ENCODE measurements around the gene CEP78.
"Not testable (repeated sequence)": the region's sequence is repeated elsewhere in the genome, so short reads cannot be mapped to it uniquely, and the experiment has no call there.

The CEP78 gene

DNA sequence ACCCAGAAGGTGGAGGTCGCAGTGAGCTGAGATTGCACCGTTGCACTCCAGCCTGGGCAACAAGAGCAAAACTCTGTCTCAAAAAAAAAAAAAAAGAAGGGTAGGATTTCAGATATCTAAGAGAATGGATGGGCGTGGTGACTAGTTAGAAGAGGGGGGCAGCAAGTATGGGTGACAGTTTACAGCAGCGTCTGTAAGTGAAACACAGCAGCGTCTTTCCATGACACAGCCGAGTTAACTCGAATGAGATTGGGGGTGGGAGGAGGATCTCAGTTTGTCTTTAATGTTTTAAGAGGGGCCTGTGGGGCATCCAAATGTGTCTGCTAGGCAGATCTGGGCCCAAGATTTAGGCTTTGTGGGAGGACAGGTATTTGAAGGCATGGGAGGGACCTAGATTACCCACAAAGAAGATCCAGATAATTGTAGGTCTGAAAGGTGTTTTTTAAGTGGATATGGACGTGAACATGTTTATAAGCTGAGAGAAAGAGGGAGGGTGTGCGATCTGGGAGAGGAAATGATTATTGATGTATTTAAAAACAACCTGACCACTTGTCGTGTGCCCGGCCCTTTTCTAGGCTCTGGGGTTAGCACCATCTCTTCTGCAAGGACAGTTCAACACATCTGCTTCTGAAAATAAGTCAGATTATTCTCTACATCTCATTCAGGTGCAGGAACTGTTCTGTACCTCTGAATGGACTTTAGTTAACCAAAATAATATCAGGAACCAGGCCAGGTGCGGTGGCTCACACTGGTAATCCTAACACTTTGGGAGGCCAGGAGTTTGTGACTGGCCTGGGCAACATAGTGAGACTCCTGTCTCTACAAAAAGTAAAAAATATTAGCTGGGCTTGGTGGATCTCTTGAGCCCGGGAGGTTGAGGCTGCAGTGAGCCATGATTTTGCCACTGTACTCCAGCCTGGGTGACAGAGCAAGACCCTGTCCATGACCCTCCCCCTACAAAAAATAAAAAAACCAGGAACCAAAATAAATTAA lies 2.5 kb downstream of the CEP78 start:
- no peak for DNase-seq

DNA sequence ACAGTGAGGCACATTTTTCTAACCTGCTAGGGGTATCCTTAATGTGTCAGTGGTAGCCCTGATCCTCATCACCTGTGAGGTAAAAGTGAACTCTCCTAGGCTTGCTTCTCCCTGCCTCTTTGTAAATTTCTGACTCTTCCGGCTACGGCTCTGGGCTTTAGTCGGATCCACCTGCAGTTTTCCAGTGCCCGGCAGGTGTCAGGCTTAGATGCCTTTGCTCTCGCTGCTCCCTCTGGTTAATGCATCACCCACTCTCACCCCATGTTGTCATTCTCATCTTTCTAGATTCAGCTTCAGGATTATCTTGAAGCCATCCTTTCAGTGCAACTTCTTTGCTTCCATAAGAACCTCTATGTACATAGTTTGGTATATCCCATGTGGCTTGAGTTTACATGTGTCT lies 3.6 kb downstream of the CEP78 start:
- no peak for DNase-seq

DNA sequence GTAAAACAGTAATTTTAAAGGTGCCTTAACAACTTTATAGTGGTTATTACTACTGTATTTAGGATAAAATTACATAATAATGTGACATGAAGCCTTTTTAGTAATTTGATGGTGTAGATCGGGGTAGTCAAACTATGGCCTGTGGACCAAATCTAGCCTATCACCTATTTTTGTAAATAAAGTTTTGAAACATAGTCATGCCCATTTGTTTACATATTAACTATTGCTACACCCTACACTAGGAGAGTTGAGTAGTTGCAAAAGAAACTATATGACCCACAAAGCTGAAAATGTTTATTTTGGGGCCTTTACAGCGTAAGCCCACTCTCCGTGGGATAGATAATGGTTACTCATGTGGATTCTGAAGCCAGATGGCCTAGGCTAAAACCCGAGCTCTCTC lies 6.2 kb downstream of the CEP78 start:
- DNase-seq, result no peak

DNA sequence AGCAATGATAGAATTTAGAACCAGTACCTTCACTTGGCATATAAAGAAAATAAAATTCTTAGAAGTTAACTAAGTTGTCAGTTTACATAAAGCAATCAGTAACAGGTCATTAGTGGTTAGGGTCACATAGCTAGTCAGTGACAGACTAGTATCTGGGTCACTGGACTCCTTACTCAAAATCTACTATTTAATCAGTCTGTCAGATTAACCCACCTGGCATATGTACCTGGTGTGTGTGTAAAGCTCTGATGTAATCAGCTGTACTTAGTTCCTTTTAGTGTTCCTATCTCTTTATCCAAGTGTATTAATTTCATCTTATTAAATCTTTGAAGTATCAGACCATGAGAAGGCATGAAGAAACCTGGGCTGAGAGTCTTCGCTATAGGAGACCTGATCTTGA lies 7.3 kb downstream of the CEP78 start:
- no peak for DNase-seq

DNA sequence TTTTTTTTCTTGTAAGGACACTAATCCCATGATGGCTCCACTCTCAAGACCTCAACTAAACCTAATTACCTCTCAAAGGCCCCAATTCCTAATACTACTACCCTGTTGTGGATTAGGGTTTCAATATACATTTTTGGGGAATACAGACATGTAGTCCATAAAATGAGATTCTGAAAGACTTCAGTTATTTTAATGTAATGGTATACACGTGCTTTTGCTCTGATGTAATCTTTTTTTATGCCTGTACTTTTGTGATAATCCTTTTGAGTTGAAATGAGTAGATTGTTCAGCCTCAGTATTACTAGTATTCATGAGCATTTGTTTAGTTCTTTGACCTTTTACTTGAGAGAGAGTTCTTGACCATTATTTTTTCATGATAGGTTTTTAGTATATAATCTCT lies 9.5 kb downstream of the CEP78 start:
- DNase-seq, result no peak

DNA sequence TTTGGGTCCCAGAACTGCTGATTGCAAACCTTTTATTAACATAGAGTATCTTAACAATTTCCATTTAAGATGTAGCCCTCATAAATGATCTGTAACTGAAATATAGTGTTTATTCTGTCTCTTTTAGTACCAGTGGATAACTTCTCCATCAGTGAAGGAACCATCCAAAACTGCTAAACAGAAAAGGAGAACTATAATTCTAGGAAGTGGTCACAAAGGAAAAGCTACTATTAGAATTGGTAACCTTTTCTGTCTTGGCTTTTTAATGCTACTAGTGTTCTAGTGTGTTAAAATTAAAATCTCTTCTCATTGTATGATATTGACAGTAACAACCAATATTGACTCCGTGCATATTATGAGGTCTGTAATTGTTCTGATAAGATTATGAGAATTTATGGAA lies 12.8 kb downstream of the CEP78 start:
- no peak for DNase-seq

DNA sequence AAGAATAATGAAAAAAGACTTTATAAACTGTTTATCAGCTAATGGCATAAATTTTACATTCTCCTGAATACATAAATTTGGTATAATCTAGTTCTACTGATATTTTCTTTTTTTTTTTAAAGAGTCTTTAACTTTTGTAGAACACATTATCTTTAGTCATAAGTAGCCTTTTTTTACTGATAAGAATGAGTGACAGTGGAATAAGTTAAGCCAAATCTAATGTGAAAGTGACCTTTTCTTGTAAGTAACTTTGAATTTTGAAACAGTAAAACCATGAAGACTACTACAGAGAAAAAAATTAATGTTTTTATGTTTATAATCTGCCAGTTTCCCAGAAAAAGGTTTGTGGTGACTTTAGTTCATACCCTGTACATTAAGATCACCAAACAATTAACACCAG lies 13.7 kb downstream of the CEP78 start:
- DNase-seq, result no peak

DNA sequence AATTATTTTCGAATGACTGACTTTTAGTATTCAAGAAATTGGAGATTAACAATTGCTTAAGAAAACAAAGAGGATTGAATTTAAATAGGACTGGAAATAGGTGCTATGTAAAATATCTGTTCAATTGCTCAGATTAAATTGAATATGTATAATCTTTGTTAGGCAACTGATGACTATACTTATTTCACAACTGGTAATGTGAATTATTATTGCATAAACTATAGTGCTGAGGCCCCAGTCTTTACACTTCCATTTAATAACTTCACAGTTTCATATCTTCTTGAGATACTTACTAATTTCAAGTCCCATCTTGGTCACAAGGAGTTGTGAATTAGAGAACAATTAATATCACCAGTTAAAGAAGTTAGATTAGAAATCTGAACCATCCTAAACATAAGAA lies 16.7 kb downstream of the CEP78 start:
- no peak for DNase-seq

DNA sequence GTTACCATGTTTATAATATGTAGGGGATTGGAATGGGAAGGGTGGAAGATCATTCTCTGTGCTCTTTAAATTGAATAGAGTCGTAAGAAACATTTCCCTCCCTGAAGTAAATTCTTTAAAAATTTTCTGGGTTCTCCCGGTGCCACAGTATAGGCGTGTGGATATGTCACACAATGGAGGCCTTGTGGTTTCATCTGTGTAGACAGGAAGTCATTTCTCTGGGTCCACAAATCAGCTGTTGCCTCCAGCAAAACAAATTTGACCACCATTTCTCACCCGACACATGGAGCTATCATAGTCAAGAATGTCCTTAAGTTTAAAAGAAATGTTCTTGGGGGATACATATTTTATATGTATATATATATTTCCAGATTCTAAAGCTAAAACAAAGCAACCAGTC lies 17.4 kb downstream of the CEP78 start:
- DNase-seq, result no peak

DNA sequence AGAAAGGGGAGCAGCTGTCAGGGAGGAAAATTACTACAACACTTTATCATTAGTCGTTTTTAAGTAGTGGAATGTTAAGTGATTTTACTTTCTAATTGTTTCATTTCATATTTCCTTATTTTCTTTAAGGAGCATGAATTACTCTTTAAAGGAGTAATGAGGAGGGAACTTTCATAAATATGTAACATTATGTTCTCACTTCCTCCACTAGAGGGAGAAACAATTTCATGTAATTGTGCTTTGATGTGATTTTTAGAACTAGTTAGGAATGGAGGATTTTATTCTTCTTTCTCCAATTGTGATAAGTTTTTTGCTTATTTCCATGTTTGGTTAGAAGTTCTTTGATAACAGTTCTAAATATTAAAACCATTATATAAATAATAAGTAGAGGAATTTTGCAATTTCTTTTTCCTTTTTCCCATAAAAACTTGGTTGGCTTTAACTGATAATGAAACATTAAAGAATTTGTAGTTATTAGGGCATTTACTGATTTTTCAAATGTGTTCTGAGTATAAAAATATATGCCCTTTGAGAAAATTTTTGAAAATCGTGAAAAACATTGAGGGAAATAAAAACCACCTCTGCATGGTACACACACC lies 25.6 kb downstream of the CEP78 start:
- DNase-seq, result no peak

DNA sequence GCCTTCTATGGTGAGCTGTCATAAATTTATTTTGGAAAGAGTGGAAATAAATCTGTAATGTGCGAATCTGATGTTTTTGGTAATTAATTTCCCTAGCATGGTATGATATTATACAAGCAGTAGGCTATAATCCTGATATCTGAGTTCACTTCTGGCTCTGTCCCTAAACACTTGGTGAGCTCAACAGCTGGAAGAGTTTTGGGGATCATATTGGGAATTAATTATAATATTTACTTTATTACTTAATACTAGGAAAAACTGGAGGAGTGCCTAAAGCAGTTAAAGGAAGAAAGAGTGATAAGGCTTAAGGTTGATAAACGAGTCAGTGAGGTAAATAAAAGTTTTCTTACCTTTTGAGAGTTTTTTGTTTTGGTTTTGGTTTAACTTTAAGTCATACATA lies 26.8 kb downstream of the CEP78 start:
- DNase-seq, result no peak

DNA sequence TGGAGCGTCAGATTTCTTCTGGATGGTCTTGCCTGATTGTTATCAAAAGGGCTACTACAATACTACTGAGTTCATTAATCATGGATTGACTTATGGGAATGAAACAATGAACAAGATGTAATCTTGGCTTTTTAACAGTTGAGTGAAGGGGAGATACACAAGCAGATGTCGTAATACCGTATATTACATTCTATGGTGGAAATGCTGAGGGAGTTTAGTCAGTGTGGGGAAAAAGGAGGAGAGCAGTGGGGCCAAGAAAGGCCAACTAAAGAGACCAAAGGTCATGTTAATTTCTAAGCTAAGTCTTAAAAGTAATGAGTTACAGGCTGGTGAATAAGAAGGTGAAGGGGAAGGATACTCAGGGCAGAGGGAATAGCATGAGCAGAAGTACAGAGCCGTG lies 32.0 kb downstream of the CEP78 start:
- no peak for DNase-seq

DNA sequence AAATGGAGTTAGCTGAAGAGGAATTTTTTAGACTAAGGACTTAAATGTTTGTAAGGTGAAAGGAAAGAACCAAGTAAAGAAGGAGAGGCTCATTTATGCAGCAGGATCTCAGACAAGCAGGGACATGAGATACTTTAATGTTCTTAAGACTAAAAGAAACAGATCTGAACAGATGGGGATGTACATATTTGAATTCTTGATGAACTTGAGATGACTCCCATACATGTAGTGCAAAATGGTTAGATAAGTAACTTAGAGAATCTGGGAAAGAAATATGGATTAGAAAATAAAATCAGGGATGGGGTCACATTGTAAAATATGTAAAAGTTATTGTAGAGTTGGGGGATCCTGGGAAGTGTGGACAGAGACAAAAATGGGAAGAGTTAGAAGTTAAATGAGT lies 33.9 kb downstream of the CEP78 start:
- no peak for DNase-seq

DNA sequence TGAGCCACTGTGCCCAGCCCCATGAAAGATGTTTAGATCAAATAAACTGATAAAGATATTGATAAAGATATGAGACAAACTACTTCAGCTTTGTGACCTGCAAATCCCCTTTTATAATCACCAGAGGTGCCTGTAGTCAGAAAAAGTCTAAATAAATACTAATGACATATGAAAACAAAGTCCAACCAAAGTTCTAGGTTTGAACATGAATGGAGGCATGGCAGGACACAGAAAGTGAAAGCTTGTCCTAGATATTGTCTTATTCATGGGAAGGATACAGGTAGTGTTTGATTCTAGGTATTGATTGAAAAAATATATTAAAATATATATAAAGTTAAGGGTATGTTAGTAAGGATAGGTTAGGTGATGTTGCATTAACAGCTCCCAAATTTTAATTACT lies 36.4 kb downstream of the CEP78 start:
- DNase-seq, result no peak

DNA sequence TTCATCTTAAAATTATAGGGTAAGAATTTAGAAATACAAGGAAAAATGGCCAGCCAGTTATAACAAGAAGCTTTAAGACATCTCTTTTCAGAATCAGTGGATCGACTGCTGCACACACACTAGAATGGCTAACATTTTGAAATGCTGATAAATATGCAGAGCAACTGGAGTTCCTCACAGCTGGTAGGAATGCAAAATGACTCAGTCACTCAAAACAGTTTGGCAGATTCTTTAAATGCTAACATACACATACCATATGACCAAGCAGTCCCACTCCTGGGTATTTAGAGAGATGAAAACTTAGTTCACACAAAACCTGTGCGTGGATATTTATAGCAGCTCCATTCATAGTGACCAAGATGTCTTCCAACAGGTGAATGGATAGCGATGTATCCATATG lies 37.9 kb downstream of the CEP78 start:
- DNase-seq, result no peak

DNA sequence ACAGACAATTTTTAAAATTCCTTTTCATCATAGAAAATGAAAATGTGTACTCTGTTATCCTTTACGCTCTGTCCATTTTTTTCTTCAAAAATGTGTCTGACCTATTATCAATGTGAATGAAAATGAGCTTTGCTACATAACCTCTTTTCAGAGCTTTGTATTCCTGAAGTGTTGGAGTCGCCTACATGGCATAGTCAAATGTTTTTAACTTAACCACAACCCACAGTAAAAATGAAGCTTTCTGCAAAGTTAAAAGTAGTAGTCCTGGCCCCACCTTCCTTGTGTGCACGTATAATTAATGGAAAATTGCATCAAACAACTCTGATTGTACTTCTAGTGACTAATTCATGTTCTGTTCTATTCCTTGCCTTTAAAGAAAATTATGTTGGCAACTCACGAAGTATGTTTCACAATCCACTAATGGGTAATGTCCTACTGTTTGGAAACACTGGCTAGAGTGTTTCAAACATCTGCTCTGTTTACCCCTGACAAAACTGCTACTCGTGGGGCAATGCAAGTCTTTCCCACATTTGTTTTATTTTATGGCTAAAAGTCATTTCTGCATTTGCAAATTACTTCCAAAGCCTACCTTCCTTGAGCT lies 42.4 kb downstream of the CEP78 start:
- DNase-seq, result no peak

DNA sequence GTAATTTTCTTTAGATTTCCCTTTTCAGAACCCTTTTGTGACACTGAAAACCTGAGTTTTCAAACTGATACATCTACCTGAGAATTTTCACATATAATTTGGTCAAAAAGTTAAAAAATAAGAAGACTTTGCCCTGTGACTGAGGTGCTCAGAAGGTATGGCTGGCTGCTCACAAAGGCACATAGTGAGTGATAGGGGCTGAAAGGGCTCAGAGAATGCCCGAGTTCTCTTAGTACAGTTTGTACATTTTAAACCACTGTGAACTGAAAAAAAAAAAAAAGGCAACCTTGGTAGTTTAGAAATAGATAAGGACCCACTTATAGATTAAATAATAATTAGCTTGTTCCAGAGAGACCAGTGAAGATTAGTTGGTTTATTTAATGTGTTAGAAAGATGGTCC lies 42.9 kb downstream of the CEP78 start:
- DNase-seq, result no peak

DNA sequence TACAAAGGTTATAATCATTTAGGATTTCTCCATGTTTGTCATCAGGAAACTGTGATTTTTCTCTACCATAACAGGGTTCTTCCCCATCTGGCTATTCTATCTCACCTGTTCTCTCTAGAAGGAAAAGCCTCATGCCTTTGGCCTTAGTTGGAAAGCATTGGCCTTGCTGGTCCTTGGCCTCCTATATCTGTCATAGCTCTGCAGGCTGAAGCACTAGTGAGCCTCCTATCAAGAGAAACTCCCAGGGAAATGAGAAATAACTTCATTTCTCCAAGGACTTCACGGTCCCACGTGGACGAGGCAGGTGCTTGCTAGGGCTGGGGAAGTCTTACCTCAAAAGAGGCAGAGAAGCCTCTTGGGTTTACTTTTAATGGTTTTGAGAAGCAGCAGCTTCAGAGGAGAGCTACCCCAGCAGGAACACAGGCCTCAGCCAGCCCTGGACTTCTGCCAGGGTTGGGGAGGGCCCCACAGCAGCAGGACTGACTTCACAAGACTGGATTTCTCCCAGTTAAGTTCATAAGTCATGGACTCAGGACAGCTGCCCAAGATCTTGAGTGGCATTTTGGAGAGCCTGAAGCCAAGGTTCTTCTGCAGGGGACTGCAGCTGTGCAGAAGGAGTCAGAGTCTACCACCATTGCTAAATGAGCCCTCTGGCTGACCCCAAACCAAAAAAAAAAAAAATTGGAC lies 45.2 kb downstream of the CEP78 start:
- no peak for DNase-seq

DNA sequence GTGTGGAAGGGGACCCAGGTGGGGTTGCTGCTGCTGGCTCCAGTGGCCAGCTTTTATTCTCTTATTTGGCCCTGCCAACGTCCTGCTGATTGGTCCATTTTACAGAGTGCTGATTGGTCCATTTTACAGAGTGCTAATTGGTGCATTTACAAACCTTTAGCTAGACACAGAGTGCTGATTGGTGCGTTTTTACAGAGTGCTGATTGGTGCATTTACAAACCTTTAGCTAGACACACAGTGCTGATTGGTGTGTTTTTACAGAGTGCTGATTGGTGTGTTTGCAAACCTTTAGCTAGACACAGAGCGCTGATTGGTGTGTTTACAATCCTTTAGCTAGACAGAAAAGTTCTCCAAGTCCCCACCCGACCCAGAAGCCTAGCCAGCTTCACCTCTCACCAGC lies 48.3 kb downstream of the CEP78 start:
- not testable (repeated sequence) for DNase-seq

DNA sequence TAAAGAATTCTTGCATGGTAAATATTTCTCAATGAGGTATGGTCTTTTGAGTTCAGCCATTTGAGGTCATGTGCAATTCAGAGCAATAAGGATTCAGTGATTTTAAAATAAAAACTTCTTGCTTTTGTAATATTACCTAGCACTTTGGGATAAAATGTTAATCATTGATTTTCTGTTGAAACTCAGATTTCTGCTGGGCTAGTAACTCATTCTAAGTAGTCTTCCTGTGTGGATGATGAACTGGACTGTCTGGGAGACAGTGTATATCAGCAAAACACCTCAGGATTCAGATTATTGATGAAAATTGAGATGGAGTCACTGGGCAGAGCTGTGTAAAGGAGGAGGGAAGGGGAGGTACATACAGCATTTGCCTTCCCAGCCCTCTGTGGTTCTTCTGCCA lies 50.2 kb downstream of the CEP78 start:
- no peak for DNase-seq

DNA sequence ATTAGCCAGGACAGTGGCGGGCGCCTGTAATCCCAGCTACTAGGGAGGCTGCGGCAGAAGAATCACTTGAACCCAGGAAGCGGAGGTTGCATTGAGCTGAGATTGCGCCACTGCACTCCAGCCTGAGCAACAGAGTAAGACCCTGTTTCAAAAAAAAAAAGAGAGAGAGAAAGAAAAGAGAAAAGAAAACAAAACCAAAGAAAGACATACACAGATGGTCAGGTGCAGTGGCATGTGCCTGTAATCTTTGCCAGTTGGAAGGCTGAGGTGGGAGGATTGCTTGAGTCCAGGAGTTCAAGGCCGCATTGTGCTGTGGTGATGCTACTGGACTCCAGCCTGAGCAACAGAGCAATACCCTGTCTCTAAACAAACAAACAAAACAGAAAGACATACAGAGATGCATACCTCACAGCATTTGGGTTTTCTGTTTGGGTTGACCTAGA lies 51.1 kb downstream of the CEP78 start:
- no peak for DNase-seq

DNA sequence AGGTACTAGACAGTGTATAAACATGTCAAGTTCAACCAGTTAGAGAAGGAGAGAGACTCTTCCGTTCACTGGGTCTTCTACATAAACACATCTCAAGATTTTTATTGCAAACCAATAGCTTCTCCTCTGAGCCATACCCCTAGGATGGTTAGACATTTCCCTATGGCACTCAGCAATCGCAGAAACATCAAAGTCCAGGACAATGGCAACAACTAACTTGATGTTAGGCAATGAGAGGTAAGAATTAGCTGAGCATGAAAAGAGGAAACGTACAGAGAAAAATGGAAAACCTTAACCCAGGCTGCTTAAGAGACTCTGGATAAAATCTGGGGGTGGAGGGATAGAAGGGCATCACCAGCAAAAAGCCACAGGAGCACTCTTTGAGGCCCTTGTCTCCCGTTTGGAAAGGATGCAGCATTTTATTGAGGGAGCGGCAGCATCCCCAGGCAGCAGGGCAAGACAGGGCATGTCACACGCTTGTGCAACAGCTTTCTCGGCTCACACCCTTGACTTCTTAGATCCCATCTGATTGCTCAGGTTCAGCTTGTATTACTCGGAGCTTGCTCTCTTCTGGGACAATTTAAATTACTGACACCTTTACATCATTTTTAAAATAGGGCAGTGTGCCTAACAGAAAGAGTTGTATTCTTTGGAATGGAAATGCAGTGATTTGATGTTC lies 52.5 kb downstream of the CEP78 start:
- DNase-seq, result no peak

DNA sequence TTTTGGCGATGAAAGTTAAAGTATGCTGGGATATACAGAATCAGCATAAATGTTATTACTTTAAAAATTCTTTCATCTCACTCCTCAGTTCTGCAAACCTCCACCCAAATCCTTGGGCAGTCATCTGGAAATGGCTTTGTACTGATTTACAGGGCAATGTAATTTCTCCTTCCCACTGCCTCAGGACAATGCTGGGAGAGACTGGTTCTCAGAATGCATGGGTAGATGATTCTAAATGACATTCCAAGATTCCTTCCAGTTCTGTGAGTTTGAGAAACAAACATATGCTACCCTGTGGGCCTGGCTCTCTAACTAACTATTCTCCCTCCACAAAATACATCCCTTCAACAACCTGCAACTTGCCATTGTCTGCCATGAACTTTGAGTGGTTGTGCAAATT lies 53.6 kb downstream of the CEP78 start:
- no peak for DNase-seq

Data from effector CD4-positive, alpha-beta T cell (primary cell).